ENCODE measurements around the gene RHEX.
"Not testable (repeated sequence)": the region's sequence is repeated elsewhere in the genome, so short reads cannot be mapped to it uniquely, and the experiment has no call there.

RHEX gene

GRCh38 chr1:206052919-206053610, at the start of gene RHEX:
Gene RHEX (plus strand): TSS chr1:206053173. CDS start chr1:206097829, 44,656 bp downstream.
- DNase-seq (ENCODE audit: low read depth in 2 of 2), result not testable (repeated sequence)

GRCh38 chr1:206003854-206004800, 48.8 kb upstream of the RHEX start:
- no peak for DNase-seq (ENCODE audit: low read depth in 2 of 2)

- DNase-seq (ENCODE audit: low read depth in 2 of 2), result no peak
Observed at GRCh38 chr1:206004826-206005225, 48.1 kb upstream of the RHEX start.

GRCh38 chr1:206005234-206005633, 47.7 kb upstream of the RHEX start:
- DNase-seq (ENCODE audit: low read depth in 2 of 2), result no peak

- DNase-seq (ENCODE audit: low read depth in 2 of 2), result no peak
Observed at GRCh38 chr1:206005778-206006180, 47.2 kb upstream of the RHEX start.

GRCh38 chr1:206006946-206007345, 46.0 kb upstream of the RHEX start:
- DNase-seq (ENCODE audit: low read depth in 2 of 2), result no peak

GRCh38 chr1:206010060-206010459, 42.9 kb upstream of the RHEX start:
- no peak for DNase-seq (ENCODE audit: low read depth in 2 of 2)

- DNase-seq (ENCODE audit: low read depth in 2 of 2), result no peak
Observed at GRCh38 chr1:206011057-206011456, 41.9 kb upstream of the RHEX start.

- DNase-seq (ENCODE audit: low read depth in 2 of 2), result no peak
Observed at GRCh38 chr1:206012086-206012859, 40.7 kb upstream of the RHEX start.

GRCh38 chr1:206013026-206013795, 39.8 kb upstream of the RHEX start:
- no peak for DNase-seq (ENCODE audit: low read depth in 2 of 2)

- no peak for DNase-seq (ENCODE audit: low read depth in 2 of 2)
Observed at GRCh38 chr1:206014601-206015000, 38.4 kb upstream of the RHEX start.

- no peak for DNase-seq (ENCODE audit: low read depth in 2 of 2)
Observed at GRCh38 chr1:206015071-206015470, 37.9 kb upstream of the RHEX start.

GRCh38 chr1:206020393-206021007, 32.5 kb upstream of the RHEX start:
- DNase-seq (ENCODE audit: low read depth in 2 of 2), result no peak

GRCh38 chr1:206021008-206021625, 31.9 kb upstream of the RHEX start:
- no peak for DNase-seq (ENCODE audit: low read depth in 2 of 2)

GRCh38 chr1:206021626-206022365, 31.2 kb upstream of the RHEX start:
- no peak for DNase-seq (ENCODE audit: low read depth in 2 of 2)

GRCh38 chr1:206022766-206023165, 30.2 kb upstream of the RHEX start:
- DNase-seq (ENCODE audit: low read depth in 2 of 2), result no peak

GRCh38 chr1:206023695-206024094, 29.3 kb upstream of the RHEX start, which contains the start of gene CTSE:
Gene CTSE (minus strand): TSS chr1:206023895. CDS start chr1:206023791, 104 bp downstream.
- DNase-seq (ENCODE audit: low read depth in 2 of 2), result no peak

GRCh38 chr1:206025283-206025820, 27.6 kb upstream of the RHEX start:
- no peak for DNase-seq (ENCODE audit: low read depth in 2 of 2)

GRCh38 chr1:206029484-206029883, 23.5 kb upstream of the RHEX start:
- no peak for DNase-seq (ENCODE audit: low read depth in 2 of 2)
